ENCODE measurements around the gene ARID3A.

ARID3A gene

DNA sequence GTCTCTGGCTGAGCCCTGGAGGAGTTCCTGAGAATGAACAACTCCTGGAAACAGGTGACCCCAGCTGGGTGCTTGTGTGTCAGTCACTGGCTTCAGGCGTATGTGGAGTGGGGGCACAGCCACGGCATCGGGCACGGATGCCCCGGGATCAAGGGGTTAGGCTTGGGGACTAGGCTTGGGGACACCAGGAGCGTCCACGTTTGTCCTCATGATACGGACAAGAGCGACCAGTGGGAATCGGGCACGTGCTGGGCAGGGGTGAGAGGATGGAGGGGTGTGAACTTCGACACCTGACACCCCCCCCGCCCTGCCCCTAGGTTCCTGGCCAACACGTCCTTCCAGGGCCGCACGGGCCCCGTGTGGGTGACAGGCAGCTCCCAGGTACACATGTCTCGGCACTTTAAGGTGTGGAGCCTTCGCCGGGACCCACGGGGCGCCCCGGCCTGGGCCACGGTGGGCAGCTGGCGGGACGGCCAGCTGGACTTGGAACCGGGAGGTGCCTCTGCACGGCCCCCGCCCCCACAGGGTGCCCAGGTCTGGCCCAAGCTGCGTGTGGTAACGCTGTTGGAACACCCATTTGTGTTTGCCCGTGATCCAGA lies 78.5 kb downstream of the ARID3A start:
- Histone ChIP-seq H3K27me3 (peaks cover 52% of the 10 kb centered on the region), H3K27ac (no peak overlapping the region)
- TF ChIP-seq, protein P1, sequence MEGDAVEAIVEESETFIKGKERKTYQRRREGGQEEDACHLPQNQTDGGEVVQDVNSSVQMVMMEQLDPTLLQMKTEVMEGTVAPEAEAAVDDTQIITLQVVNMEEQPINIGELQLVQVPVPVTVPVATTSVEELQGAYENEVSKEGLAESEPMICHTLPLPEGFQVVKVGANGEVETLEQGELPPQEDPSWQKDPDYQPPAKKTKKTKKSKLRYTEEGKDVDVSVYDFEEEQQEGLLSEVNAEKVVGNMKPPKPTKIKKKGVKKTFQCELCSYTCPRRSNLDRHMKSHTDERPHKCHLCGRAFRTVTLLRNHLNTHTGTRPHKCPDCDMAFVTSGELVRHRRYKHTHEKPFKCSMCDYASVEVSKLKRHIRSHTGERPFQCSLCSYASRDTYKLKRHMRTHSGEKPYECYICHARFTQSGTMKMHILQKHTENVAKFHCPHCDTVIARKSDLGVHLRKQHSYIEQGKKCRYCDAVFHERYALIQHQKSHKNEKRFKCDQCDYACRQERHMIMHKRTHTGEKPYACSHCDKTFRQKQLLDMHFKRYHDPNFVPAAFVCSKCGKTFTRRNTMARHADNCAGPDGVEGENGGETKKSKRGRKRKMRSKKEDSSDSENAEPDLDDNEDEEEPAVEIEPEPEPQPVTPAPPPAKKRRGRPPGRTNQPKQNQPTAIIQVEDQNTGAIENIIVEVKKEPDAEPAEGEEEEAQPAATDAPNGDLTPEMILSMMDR (IDR thresholded peaks at IDR 0.05) = no peak

DNA sequence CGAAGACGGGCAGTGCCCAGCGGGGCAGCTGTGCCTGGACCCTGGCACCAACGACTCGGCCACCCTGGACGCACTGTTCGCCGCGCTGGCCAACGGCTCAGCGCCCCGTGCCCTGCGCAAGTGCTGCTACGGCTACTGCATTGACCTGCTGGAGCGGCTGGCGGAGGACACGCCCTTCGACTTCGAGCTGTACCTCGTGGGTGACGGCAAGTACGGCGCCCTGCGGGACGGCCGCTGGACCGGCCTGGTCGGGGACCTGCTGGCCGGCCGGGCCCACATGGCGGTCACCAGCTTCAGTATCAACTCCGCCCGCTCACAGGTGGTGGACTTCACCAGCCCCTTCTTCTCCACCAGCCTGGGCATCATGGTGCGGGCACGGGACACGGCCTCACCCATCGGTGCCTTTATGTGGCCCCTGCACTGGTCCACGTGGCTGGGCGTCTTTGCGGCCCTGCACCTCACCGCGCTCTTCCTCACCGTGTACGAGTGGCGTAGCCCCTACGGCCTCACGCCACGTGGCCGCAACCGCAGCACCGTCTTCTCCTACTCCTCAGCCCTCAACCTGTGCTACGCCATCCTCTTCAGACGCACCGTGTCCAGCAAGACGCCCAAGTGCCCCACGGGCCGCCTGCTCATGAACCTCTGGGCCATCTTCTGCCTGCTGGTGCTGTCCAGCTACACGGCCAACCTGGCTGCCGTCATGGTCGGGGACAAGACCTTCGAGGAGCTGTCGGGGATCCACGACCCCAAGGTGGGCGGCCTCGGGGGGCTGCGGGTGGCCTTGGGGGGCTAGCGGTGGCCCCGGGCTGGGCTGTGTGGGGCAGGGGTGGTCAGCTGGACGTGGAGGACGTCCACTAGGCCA lies 79.2 kb downstream of the ARID3A start:
- Histone ChIP-seq H3K9me3 (no peaks in the 10 kb centered on the region), H3K36me3 (peaks cover 17% of the 10 kb centered on the region), H3K27ac (no peak overlapping the region), H3K4me3 (ENCODE audit: low read depth in 1 of 2, low read length in 1 of 2) (no peak overlapping the region), H3K4me1 (ENCODE audit: control insufficient read depth in 1 of 2, insufficient read depth in 1 of 2, low read depth in 1 of 2, low read length in 1 of 2) (peaks cover 14 to 16% of the 10 kb centered on the region in 2 experiments), H3K27me3 (peaks cover 45% of the 10 kb centered on the region)
- TF ChIP-seq, protein P1 (IDR thresholded peaks at IDR 0.05) = no peak

More for the DNA sequence above, 78.5 kb downstream of the ARID3A start:
- peaks cover 9% of the 10 kb centered on the region for H3K36me3 ChIP-seq
- H3K4me3 ChIP-seq (ENCODE audit: low read depth in 1 of 2, low read length in 1 of 2) = no peak overlapping the region
- peaks cover 14 to 18% of the 10 kb centered on the region in 2 experiments for H3K4me1 ChIP-seq (ENCODE audit: control insufficient read depth in 1 of 2, insufficient read depth in 1 of 2, low read depth in 1 of 2, low read length in 1 of 2)
- no peaks in the 10 kb centered on the region for H3K9me3 ChIP-seq

DNA sequence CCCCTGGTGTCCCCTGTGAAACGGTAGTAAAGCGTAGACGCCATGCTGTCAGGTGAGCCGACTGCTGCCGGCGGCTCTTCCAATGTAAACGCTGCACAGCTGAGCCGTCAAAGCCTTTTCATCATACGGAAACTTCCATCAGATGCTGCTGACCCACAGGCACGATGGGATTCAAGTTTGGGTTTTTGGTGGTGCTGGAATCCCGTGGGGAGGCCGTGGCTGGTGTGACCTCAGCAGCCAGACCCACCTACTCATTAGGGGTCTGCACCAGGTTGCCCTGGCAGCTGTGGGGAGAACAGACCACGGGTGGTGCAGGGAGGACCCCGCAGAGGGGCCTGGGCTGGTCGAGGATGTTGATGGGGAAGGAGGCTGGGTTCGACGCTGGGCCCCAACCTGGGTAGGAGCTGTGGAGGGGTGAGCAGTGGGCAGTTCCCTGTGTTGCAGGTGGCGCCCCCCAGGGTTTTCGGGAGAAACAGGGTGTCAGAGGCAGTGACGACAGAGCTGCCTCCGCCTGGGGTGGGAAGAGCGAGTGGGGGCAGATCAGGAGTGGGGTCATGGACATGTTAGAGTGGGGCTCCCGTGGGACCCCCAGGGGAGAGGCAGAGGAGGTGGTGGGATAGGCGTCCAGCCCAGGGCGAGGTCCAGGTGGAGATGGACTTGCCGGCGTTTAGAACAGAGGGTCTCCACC lies 81.0 kb downstream of the ARID3A start:
- H3K27ac ChIP-seq = no peak overlapping the region
- no peaks in the 10 kb centered on the region for H3K9me3 ChIP-seq
- peaks cover under 1% of the 10 kb centered on the region in 2 experiments for H3K4me1 ChIP-seq (ENCODE audit: control insufficient read depth in 1 of 2, insufficient read depth in 1 of 2, low read depth in 1 of 2, low read length in 1 of 2)
- TF ChIP-seq, protein P1 (IDR thresholded peaks at IDR 0.05) = no peak
- H3K27me3 ChIP-seq = peaks cover 26% of the 10 kb centered on the region
- H3K4me3 ChIP-seq (ENCODE audit: low read depth in 1 of 2, low read length in 1 of 2) = no peak overlapping the region
- peaks cover 35% of the 10 kb centered on the region for H3K36me3 ChIP-seq

DNA sequence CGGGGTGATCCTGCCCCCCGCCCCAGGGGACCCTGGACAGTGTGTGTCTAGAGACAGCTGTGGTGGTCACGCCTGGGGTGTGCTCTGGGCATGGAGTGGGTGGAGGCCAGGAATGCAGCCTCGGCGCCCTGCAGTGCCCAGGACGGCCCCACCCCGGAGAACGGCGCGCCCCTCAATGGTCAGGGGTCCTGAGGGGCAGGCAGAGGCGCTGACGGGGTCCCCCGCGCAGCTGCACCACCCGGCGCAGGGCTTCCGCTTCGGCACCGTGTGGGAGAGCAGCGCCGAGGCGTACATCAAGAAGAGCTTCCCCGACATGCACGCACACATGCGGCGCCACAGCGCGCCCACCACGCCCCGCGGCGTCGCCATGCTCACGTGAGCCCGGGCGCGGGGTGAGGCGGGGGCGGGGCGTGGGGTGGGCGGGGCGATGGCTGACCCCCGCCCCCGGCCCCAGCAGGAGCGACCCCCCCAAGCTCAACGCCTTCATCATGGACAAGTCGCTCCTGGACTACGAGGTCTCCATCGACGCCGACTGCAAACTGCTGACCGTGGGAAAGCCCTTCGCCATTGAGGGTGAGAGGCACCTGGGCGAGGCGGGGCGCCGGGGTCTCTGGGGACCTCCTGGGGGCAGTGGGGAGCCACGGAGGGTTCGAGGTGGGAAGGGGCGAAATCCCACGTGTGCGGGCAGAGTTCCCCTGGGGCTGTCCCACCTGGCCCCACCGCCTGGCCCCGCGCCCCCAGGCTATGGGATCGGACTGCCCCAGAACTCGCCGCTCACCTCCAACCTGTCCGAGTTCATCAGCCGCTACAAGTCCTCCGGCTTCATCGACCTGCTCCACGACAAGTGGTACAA lies 81.8 kb downstream of the ARID3A start:
- TF ChIP-seq, protein P1 (IDR thresholded peaks at IDR 0.05) = no peak
- Histone ChIP-seq H3K27ac (no peak overlapping the region), H3K4me1 (ENCODE audit: control insufficient read depth in 1 of 2, insufficient read depth in 1 of 2, low read depth in 1 of 2, low read length in 1 of 2) (no peaks in the 10 kb centered on the region), H3K9me3 (no peaks in the 10 kb centered on the region), H3K36me3 (peaks cover 43% of the 10 kb centered on the region), H3K27me3 (peaks cover 20% of the 10 kb centered on the region), H3K4me3 (ENCODE audit: low read depth in 1 of 2, low read length in 1 of 2) (no peak overlapping the region)
